Keratinocyte (primary cell): Measurements from ENCODE around the gene TMX1. TPM values are rescaled to one million over a fixed set of nuclear protein-coding genes. Genes with fewer than 3 reads are reported as not detected.

ENCODE experiments used
- DNase-seq: peaks from one replicate; pipeline ENCODE4 v3.0.0-alpha.2; 2011; ENCODE audit warnings: low read depth, missing footprints, low spot score
- FAIRE-seq: peaks from 2 replicates; lab custom pipeline; 2011; peaks lifted over from hg19 to GRCh38; lab: Jason Lieb, UNC
- H2AFZ ChIP-seq: 2 replicates; pipeline ENCODE4 v1.6.0; 2012; ENCODE audit warnings: low read length, control low read depth, inconsistent platforms; ENCODE audit not compliant: control insufficient read depth
- H3K27ac ChIP-seq: 2 replicates; pipeline ENCODE4 v1.5.1; 2011; ENCODE audit warnings: low read length; ENCODE audit not compliant: control insufficient read depth, insufficient read depth
- H3K27me3 ChIP-seq: 3 replicates; pipeline ENCODE4 v1.6.0; 2011; ENCODE audit warnings: low read length; ENCODE audit not compliant: control insufficient read depth, insufficient read depth; ENCODE audit errors: extremely low read depth
- H3K36me3 ChIP-seq, 2 experiments: 2 replicates in 1 of 2; 3 replicates in 1 of 2; pipeline ENCODE4 v1.5.1; 2011; ENCODE audit warnings: low read length in 2 of 2, mild to moderate bottlenecking in 1 of 2; ENCODE audit not compliant: control insufficient read depth in 2 of 2, insufficient read depth in 2 of 2; ENCODE audit errors: extremely low read depth in 1 of 2
- H3K4me1 ChIP-seq: 3 replicates; pipeline ENCODE4 v1.5.1; 2011; ENCODE audit warnings: low read length; ENCODE audit not compliant: control insufficient read depth, insufficient read depth; ENCODE audit errors: extremely low read depth
- H3K4me2 ChIP-seq: 3 replicates; pipeline ENCODE4 v1.6.0; 2011; ENCODE audit warnings: low read depth, low read length; ENCODE audit not compliant: control insufficient read depth, insufficient read depth; ENCODE audit errors: extremely low read depth
- H3K4me3 ChIP-seq, 3 experiments: fragments of 200-600 bp in 1 of 3; sonication (generic) in 1 of 3; 2 replicates in 2 of 3; 3 replicates in 1 of 3; pipeline ENCODE4 v1.5.1; 2011 to 2016; ENCODE audit warnings: low read length in 3 of 3, mild to moderate bottlenecking in 3 of 3, control low read depth in 2 of 3, inconsistent platforms in 1 of 3, low read depth in 1 of 3, mixed read lengths in 1 of 3, mixed run types in 1 of 3, moderate library complexity in 1 of 3; ENCODE audit not compliant: control insufficient read depth in 2 of 3, insufficient read depth in 2 of 3; ENCODE audit errors: extremely low read depth in 1 of 3
- H3K79me2 ChIP-seq: 2 replicates; pipeline ENCODE4 v1.6.0; 2012; ENCODE audit warnings: low read length; ENCODE audit not compliant: control insufficient read depth, insufficient read depth
- H3K9ac ChIP-seq: 3 replicates; pipeline ENCODE4 v1.6.0; 2011; ENCODE audit warnings: low read length; ENCODE audit not compliant: control insufficient read depth, insufficient read depth; ENCODE audit errors: extremely low read depth
- H3K9me1 ChIP-seq: 3 replicates; pipeline ENCODE4 v1.6.0; 2011; ENCODE audit warnings: low read length; ENCODE audit not compliant: control insufficient read depth, insufficient read depth; ENCODE audit errors: extremely low read depth
- H3K9me3 ChIP-seq: 2 replicates; pipeline ENCODE4 v1.5.1; 2012; ENCODE audit warnings: low read depth, low read length; ENCODE audit not compliant: control insufficient read depth
- H4K20me1 ChIP-seq: 3 replicates; pipeline ENCODE4 v1.6.0; 2011; ENCODE audit warnings: low read length; ENCODE audit not compliant: control insufficient read depth, insufficient read depth; ENCODE audit errors: extremely low read depth
- CTCF ChIP-seq, 3 experiments: IDR thresholded peaks in 1 of 3; conservative IDR thresholded peaks in 1 of 3; optimal IDR thresholded peaks in 1 of 3; 2 replicates in 2 of 3; 3 replicates in 1 of 3; pipeline versions ENCODE3 to v1.5.1; 2011; ENCODE audit warnings: low read length in 3 of 3, mild to moderate bottlenecking in 3 of 3, moderate library complexity in 2 of 3, control low read depth in 1 of 3, inconsistent platforms in 1 of 3; ENCODE audit not compliant: insufficient read depth in 2 of 3; ENCODE audit errors: extremely low read depth in 1 of 3
- EZH2 ChIP-seq: IDR thresholded peaks from one replicate; pipeline ENCODE4 v1.6.1; 2012; ENCODE audit warnings: inconsistent platforms, mild to moderate bottlenecking, low read length, moderate library complexity
- dilution Hi-C: fragments of 300-500 bp; cut with MboI; formaldehyde crosslinking; loops from one replicate; pipeline ENCODE4 v1.7.0; 2020; ENCODE audit warnings: low sequenced_read_pairs; ENCODE audit not compliant: extremely low pct_ligation_motif_present
- polyA plus RNA-seq, 5 experiments: library from polyadenylated mRNA; depleted of rRNA in 3 of 5; stranded (reverse) in 3 of 5; stranded (forward) in 1 of 5; unstranded in 1 of 5; fragments of >200 nt; gene quantifications; 1 replicate in 1 of 5; 2 replicates in 3 of 5; 3 replicates in 1 of 5; pipeline versions ENCODE4 v1.2.1 to v1.2.3, GENCODE V29; 2011 to 2012; ENCODE audit warnings: missing spikeins in 2 of 5, low read depth in 1 of 5, low replicate concordance in 1 of 5

TMX1 gene
- polyA plus RNA-seq, 1 donor (not counting 4 experiments of a cell fraction or from before 2014, with no cell fraction given), result 36.0 TPM

GRCh38 chr14:51202914-51203665 lies 37.0 kb upstream of the TMX1 start:
- TF ChIP-seq EZH2, result no peak
- TF ChIP-seq CTCF (optimal IDR thresholded peaks at IDR 0.05 in 1 of 3, IDR thresholded peaks at IDR 0.05 in 1 of 3, conservative IDR thresholded peaks at IDR 0.05 in 1 of 3; ENCODE audit: extremely low read depth in 1 of 3, insufficient read depth in 2 of 3, low read length in 3 of 3), result peak in 1 of 3 experiments; percentile 11
- no peak overlapping the region for H3K4me2 ChIP-seq
- no peak overlapping the region for H3K9ac ChIP-seq
- no peak overlapping the region for H2AFZ ChIP-seq
- no peaks in the 10 kb centered on the region for H3K4me1 ChIP-seq
- H4K20me1 ChIP-seq, result no peaks in the 10 kb centered on the region
- H3K9me3 ChIP-seq, result no peaks in the 10 kb centered on the region
- dilution Hi-C loops, result no loop called here
- H3K36me3 ChIP-seq, result no peaks in the 10 kb centered on the region
- FAIRE-seq (no peak), DNase-seq (no peak)
- peaks cover 27% of the 10 kb centered on the region for H3K27me3 ChIP-seq
- H3K4me3 ChIP-seq, result no peak overlapping the region
- no peak overlapping the region for H3K27ac ChIP-seq
- H3K79me2 ChIP-seq, result no peaks in the 10 kb centered on the region
- no peaks in the 10 kb centered on the region for H3K9me1 ChIP-seq

- H2AFZ ChIP-seq, result no peak overlapping the region
- no peak overlapping the region for H3K27ac ChIP-seq
- DNase-seq (no peak), FAIRE-seq (no peak)
- no peaks in the 10 kb centered on the region for H3K9me1 ChIP-seq
- H3K27me3 ChIP-seq, result peaks cover 28% of the 10 kb centered on the region
- H3K9me3 ChIP-seq, result no peaks in the 10 kb centered on the region
- H3K4me2 ChIP-seq, result no peak overlapping the region
- H3K4me3 ChIP-seq, result no peak overlapping the region
- H3K4me1 ChIP-seq, result no peaks in the 10 kb centered on the region
- no peak for TF ChIP-seq CTCF (optimal IDR thresholded peaks at IDR 0.05 in 1 of 3, IDR thresholded peaks at IDR 0.05 in 1 of 3, conservative IDR thresholded peaks at IDR 0.05 in 1 of 3; ENCODE audit: extremely low read depth in 1 of 3, insufficient read depth in 2 of 3, low read length in 3 of 3)
- TF ChIP-seq EZH2, result no peak
- dilution Hi-C loops, result no loop called here
- no peaks in the 10 kb centered on the region for H4K20me1 ChIP-seq
- no peaks in the 10 kb centered on the region for H3K79me2 ChIP-seq
- H3K9ac ChIP-seq, result no peak overlapping the region
- H3K36me3 ChIP-seq, result no peaks in the 10 kb centered on the region
These were observed 36.2 kb upstream of the TMX1 start for GRCh38 chr14:51203881-51204280.
